NB4 (cell line): ENCODE results near the gene AGBL1.

Experiments used
- POLR2A ChIP-seq: IDR thresholded peaks from 2 replicates; pipeline ENCODE4 v1.6.1; 2011; ENCODE audit warnings: mild to moderate bottlenecking; ENCODE audit not compliant: insufficient read length; ENCODE audit errors: extremely low read depth
- TF ChIP-seq, protein P1 (sequence below): IDR thresholded peaks from one replicate; pipeline ENCODE4 v1.5.1; 2012; ENCODE audit warnings: low read depth, low read length

- TF ChIP-seq, protein P1, sequence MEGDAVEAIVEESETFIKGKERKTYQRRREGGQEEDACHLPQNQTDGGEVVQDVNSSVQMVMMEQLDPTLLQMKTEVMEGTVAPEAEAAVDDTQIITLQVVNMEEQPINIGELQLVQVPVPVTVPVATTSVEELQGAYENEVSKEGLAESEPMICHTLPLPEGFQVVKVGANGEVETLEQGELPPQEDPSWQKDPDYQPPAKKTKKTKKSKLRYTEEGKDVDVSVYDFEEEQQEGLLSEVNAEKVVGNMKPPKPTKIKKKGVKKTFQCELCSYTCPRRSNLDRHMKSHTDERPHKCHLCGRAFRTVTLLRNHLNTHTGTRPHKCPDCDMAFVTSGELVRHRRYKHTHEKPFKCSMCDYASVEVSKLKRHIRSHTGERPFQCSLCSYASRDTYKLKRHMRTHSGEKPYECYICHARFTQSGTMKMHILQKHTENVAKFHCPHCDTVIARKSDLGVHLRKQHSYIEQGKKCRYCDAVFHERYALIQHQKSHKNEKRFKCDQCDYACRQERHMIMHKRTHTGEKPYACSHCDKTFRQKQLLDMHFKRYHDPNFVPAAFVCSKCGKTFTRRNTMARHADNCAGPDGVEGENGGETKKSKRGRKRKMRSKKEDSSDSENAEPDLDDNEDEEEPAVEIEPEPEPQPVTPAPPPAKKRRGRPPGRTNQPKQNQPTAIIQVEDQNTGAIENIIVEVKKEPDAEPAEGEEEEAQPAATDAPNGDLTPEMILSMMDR = no peak
- TF ChIP-seq POLR2A = no peak
Observed at GRCh38 chr15:86439614-86440013, 359.9 kb downstream of the AGBL1 start.
